ENCODE measurements around the gene KIN.

The KIN gene

DNA sequence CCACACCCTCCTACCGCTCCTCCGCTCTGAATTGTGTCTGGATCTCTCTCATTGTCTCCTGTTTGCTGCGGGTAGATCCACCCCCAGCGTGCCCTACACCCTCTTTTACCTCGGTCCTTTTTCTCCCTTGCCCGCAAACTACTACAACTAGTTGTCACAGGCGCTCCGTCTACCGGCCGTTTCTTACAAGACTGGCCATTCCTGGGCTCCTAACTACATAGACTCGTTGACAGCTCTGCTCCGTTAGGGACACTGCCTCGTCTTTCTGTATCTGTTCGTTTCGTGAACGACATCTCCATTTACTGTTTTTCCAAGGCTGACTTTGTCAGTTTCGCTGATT, 31.3 kb upstream of the KIN start:
- Histone ChIP-seq H4K20me1 (ENCODE audit: insufficient read depth, low read length) (no peaks in the 10 kb centered on the region), H3K27ac (ENCODE audit: low read length) (no peak overlapping the region), H3K4me2 (ENCODE audit: low read length) (peak overlapping the region; percentile 87), H3K79me2 (ENCODE audit: low read length) (peaks cover 16% of the 10 kb centered on the region), H3K36me3 (replicated peaks; ENCODE audit: low read depth, low read length) (no peaks in the 10 kb centered on the region), H2AFZ (ENCODE audit: low read depth, low read length) (peak overlapping the region; percentile 83), H3K9me3 (ENCODE audit: insufficient read depth, low read length) (no peaks in the 10 kb centered on the region), H3K27me3 (ENCODE audit: low read depth, low read length) (no peaks in the 10 kb centered on the region), H3K9ac (ENCODE audit: low read length) (peak overlapping the region; percentile 77), H3K4me1 (ENCODE audit: low read length) (peaks cover 13% of the 10 kb centered on the region), H3K4me3 (ENCODE audit: low read length) (peak overlapping the region; percentile 99)
- TF ChIP-seq, protein P1, sequence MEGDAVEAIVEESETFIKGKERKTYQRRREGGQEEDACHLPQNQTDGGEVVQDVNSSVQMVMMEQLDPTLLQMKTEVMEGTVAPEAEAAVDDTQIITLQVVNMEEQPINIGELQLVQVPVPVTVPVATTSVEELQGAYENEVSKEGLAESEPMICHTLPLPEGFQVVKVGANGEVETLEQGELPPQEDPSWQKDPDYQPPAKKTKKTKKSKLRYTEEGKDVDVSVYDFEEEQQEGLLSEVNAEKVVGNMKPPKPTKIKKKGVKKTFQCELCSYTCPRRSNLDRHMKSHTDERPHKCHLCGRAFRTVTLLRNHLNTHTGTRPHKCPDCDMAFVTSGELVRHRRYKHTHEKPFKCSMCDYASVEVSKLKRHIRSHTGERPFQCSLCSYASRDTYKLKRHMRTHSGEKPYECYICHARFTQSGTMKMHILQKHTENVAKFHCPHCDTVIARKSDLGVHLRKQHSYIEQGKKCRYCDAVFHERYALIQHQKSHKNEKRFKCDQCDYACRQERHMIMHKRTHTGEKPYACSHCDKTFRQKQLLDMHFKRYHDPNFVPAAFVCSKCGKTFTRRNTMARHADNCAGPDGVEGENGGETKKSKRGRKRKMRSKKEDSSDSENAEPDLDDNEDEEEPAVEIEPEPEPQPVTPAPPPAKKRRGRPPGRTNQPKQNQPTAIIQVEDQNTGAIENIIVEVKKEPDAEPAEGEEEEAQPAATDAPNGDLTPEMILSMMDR (IDR thresholded peaks at IDR 0.05; ENCODE audit: low read depth, low read length), result peak; percentile 32
- TF ChIP-seq EZH2phosphoT487 (IDR thresholded peaks at IDR 0.05; ENCODE audit: low read depth), result no peak

DNA sequence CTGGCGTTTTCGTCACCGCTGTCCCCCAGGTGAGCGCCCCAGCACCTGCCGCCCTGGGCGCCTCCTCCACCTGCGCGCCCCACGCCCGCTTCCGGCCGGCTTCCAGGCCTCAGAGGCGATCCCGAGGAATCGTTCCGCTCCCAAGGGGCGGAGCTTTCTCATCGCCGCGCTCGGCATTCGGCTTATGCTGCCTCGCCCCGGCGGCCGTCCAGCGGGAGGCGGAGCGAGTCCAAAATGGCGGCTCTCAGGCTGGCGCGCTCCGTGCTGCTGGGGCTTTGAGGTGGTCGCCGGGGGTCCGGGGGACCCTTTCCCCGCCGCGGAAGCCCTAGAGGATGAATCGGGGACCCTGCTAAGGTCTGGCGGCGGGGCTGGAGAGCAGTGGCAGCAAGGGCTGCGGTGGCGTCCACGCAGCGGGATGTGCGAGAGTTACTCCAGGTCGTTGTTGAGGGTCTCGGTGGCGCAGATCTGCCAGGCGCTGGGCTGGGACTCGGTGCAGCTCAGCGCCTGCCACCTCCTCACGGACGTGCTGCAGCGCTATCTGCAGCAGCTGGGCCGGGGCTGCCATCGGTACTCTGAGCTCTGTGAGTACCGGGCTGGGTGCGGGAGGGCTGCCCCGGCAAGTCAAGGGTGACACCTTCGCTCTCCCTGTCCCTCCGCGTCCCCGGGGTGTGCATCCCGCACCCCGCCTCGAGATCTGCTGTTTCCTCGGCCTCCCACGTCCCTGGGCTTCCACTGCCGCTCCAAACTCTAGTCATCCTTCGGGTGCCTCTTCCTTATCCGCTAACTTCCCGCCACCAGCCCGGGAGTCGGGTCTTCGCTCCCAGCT, 30.7 kb upstream of the KIN start, which contains the start of gene TAF3:
TSS of gene TAF3 (plus strand) at position 211 of the 826 bp plus-strand sequence. CDS start at position 416, 205 bp downstream.
- Histone ChIP-seq H3K4me2 (ENCODE audit: low read length) (peak within 1 kb of the TSS; percentile 87), H3K4me1 (ENCODE audit: low read length) (peaks cover 18% of the 10 kb centered on the region), H3K36me3 (replicated peaks; ENCODE audit: low read depth, low read length) (no peaks in the 10 kb centered on the region), H3K27ac (ENCODE audit: low read length) (no peak within 1 kb of the TSS), H3K79me2 (ENCODE audit: low read length) (peaks cover 16% of the 10 kb centered on the region), H4K20me1 (ENCODE audit: insufficient read depth, low read length) (no peaks in the 10 kb centered on the region), H3K27me3 (ENCODE audit: low read depth, low read length) (no peaks in the 10 kb centered on the region), H3K4me3 (ENCODE audit: low read length) (peak within 1 kb of the TSS; percentile 99), H2AFZ (ENCODE audit: low read depth, low read length) (peak within 1 kb of the TSS; percentile 87), H3K9me3 (ENCODE audit: insufficient read depth, low read length) (no peaks in the 10 kb centered on the region), H3K9ac (ENCODE audit: low read length) (peak within 1 kb of the TSS; percentile 77)
- TF ChIP-seq, protein P1 (IDR thresholded peaks at IDR 0.05; ENCODE audit: low read depth, low read length), result no peak
- TF ChIP-seq EZH2phosphoT487 (IDR thresholded peaks at IDR 0.05; ENCODE audit: low read depth), result no peak

DNA sequence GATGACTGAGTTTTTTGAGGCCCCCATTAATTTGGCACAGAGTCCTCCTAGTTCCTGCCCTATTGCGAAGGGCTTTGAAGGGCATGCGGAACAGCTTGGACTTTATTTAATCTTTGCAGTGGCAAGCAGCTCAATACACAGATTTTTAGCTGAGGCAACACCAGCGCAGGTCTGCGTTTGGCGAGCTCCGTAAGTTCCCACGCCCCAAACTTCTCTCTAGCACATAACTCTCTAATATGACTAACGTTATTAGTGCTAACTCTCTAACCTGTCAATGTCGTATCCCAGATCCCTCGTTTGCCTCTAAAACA, 30.1 kb upstream of the KIN start:
- no peaks in the 10 kb centered on the region for H3K9me3 ChIP-seq (ENCODE audit: insufficient read depth, low read length)
- no peaks in the 10 kb centered on the region for H4K20me1 ChIP-seq (ENCODE audit: insufficient read depth, low read length)
- H3K4me3 ChIP-seq (ENCODE audit: low read length), result peak overlapping the region; percentile 99
- peaks cover 18% of the 10 kb centered on the region for H3K4me1 ChIP-seq (ENCODE audit: low read length)
- peaks cover 16% of the 10 kb centered on the region for H3K79me2 ChIP-seq (ENCODE audit: low read length)
- H3K27ac ChIP-seq (ENCODE audit: low read length), result no peak overlapping the region
- peak overlapping the region; percentile 87 for H2AFZ ChIP-seq (ENCODE audit: low read depth, low read length)
- H3K4me2 ChIP-seq (ENCODE audit: low read length), result peak overlapping the region; percentile 70
- TF ChIP-seq EZH2phosphoT487 (IDR thresholded peaks at IDR 0.05; ENCODE audit: low read depth), result no peak
- TF ChIP-seq, protein P1 (IDR thresholded peaks at IDR 0.05; ENCODE audit: low read depth, low read length), result no peak
- H3K9ac ChIP-seq (ENCODE audit: low read length), result no peak overlapping the region
- no peaks in the 10 kb centered on the region for H3K27me3 ChIP-seq (ENCODE audit: low read depth, low read length)
- no peaks in the 10 kb centered on the region for H3K36me3 ChIP-seq (replicated peaks; ENCODE audit: low read depth, low read length)

DNA sequence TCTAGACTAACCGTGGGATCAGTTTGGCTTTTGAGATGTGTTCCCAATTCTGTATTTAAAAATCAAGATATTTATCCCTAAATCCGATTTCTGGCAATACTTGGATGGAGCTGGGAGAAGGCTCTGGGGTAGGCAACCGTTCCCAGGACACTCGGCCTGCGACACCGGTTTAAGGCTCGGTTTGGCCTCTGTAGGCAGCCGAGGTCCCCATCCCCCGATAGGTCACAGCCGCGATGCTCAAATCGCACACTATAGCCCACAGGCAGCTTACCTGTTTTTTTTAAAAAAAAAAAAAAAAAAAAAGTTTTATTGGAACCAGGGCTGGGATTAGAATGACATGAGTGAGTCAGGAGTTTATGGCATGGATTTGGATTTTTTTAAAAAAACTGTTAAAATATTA, 29.8 kb upstream of the KIN start:
- Histone ChIP-seq H3K9ac (ENCODE audit: low read length) (no peak overlapping the region), H3K9me3 (ENCODE audit: insufficient read depth, low read length) (no peaks in the 10 kb centered on the region), H2AFZ (ENCODE audit: low read depth, low read length) (no peak overlapping the region), H3K4me2 (ENCODE audit: low read length) (peak overlapping the region; percentile 70), H3K27me3 (ENCODE audit: low read depth, low read length) (no peaks in the 10 kb centered on the region), H3K4me1 (ENCODE audit: low read length) (peaks cover 18% of the 10 kb centered on the region), H3K27ac (ENCODE audit: low read length) (no peak overlapping the region), H3K36me3 (replicated peaks; ENCODE audit: low read depth, low read length) (no peaks in the 10 kb centered on the region), H3K4me3 (ENCODE audit: low read length) (peak overlapping the region; percentile 99), H3K79me2 (ENCODE audit: low read length) (peaks cover 16% of the 10 kb centered on the region), H4K20me1 (ENCODE audit: insufficient read depth, low read length) (no peaks in the 10 kb centered on the region)
- TF ChIP-seq, protein P1 (IDR thresholded peaks at IDR 0.05; ENCODE audit: low read depth, low read length), result no peak
- TF ChIP-seq EZH2phosphoT487 (IDR thresholded peaks at IDR 0.05; ENCODE audit: low read depth), result no peak
